ENCODE results near the gene RNF213.
"Not testable (repeated sequence)": the region's sequence is repeated elsewhere in the genome, so short reads cannot be mapped to it uniquely, and the experiment has no call there.

The RNF213 gene

GRCh38 chr17:80303824-80304223 is 43.2 kb downstream of the RNF213 start:
- H3K4me3 ChIP-seq (ENCODE audit: low read depth, low read length) = no peak overlapping the region
- DNase-seq (ENCODE audit: low read depth) = no peak
- no peak for TF ChIP-seq CTCF (conservative IDR thresholded peaks at IDR 0.05; ENCODE audit: low read depth, low read length)

- no peak for TF ChIP-seq CTCF (conservative IDR thresholded peaks at IDR 0.05; ENCODE audit: low read depth, low read length)
- no peak for DNase-seq (ENCODE audit: low read depth)
- no peak overlapping the region for H3K4me3 ChIP-seq (ENCODE audit: low read depth, low read length)
Observed at GRCh38 chr17:80307994-80308691, 47.5 kb downstream of the RNF213 start.

GRCh38 chr17:80308692-80309517 is 48.3 kb downstream of the RNF213 start:
- no peak for TF ChIP-seq CTCF (conservative IDR thresholded peaks at IDR 0.05; ENCODE audit: low read depth, low read length)
- no peak for DNase-seq (ENCODE audit: low read depth)

GRCh38 chr17:80311216-80311827 is 50.7 kb downstream of the RNF213 start:
- no peak for DNase-seq (ENCODE audit: low read depth)
- H3K4me3 ChIP-seq (ENCODE audit: low read depth, low read length) = no peak overlapping the region
- TF ChIP-seq CTCF (conservative IDR thresholded peaks at IDR 0.05; ENCODE audit: low read depth, low read length) = no peak

More at GRCh38 chr17:80308692-80309517, 48.3 kb downstream of the RNF213 start:
- no peak overlapping the region for H3K4me3 ChIP-seq (ENCODE audit: low read depth, low read length)

GRCh38 chr17:80312621-80313135 is 52.0 kb downstream of the RNF213 start:
- DNase-seq (ENCODE audit: low read depth) = no peak
- no peak for TF ChIP-seq CTCF (conservative IDR thresholded peaks at IDR 0.05; ENCODE audit: low read depth, low read length)
- H3K4me3 ChIP-seq (ENCODE audit: low read depth, low read length) = no peak overlapping the region

GRCh38 chr17:80313160-80313829 is 52.6 kb downstream of the RNF213 start:
- no peak for TF ChIP-seq CTCF (conservative IDR thresholded peaks at IDR 0.05; ENCODE audit: low read depth, low read length)
- no peak for DNase-seq (ENCODE audit: low read depth)
- H3K4me3 ChIP-seq (ENCODE audit: low read depth, low read length) = no peak overlapping the region

- not testable (repeated sequence) for H3K4me3 ChIP-seq (ENCODE audit: low read depth, low read length); DNase-seq (ENCODE audit: low read depth)
Observed at GRCh38 chr17:80313946-80314345, 53.3 kb downstream of the RNF213 start.
